Small intestine (tissue), 7 donors: ENCODE data around the gene PTPRK. TPM values are rescaled to one million over a fixed set of nuclear protein-coding genes. Genes with fewer than 3 reads are reported as not detected.

Experiments
- DNase-seq, 2 donors: peaks; one replicate each; pipeline versions ENCODE4 v3.0.0 to v3.0.0-alpha.2; 2013
- FAIRE-seq: peaks from 2 replicates; lab custom pipeline; 2012; peaks lifted over from hg19 to GRCh38; lab: Jason Lieb, UNC
- H3K27ac ChIP-seq, 3 donors: one replicate each; pipeline ENCODE4 v1.5.1; 2013; ENCODE audit warnings: low read length in 2 of 3, mild to moderate bottlenecking in 2 of 3, control low read depth in 1 of 3, inconsistent platforms in 1 of 3, low read depth in 1 of 3, moderate library complexity in 1 of 3
- H3K27me3 ChIP-seq, 3 donors: one replicate each; pipeline ENCODE4 v1.6.1; 2013; ENCODE audit warnings: low read length in 3 of 3, inconsistent platforms in 1 of 3; ENCODE audit not compliant: control insufficient read depth in 3 of 3, insufficient read depth in 3 of 3
- H3K36me3 ChIP-seq, 3 donors: one replicate each; pipeline ENCODE4 v1.6.1; 2013; ENCODE audit warnings: low read length in 3 of 3, inconsistent platforms in 1 of 3, low read depth in 1 of 3, mild to moderate bottlenecking in 1 of 3, moderate library complexity in 1 of 3; ENCODE audit not compliant: control insufficient read depth in 3 of 3, insufficient read depth in 2 of 3
- H3K4me1 ChIP-seq, 3 donors: one replicate each; pipeline ENCODE4 v1.6.1; 2013; ENCODE audit warnings: low read length in 2 of 3, inconsistent platforms in 1 of 3, low read depth in 1 of 3, mild to moderate bottlenecking in 1 of 3, moderate library complexity in 1 of 3; ENCODE audit not compliant: control insufficient read depth in 3 of 3, insufficient read depth in 2 of 3
- H3K4me3 ChIP-seq, 3 donors: one replicate each; pipeline ENCODE4 v1.5.1; 2013; ENCODE audit warnings: low read length in 3 of 3, control low read depth in 1 of 3, inconsistent platforms in 1 of 3, low read depth in 1 of 3, mild to moderate bottlenecking in 1 of 3, moderate library complexity in 1 of 3
- H3K9me3 ChIP-seq, 2 donors: one replicate each; pipeline ENCODE4 v1.6.1; 2013; ENCODE audit warnings: low read depth in 1 of 2, low read length in 1 of 2; ENCODE audit not compliant: control insufficient read depth in 2 of 2, insufficient read depth in 1 of 2
- WGBS, 3 donors: extraction: QIAGEN DNeasy Blood & Tissue Kit; methylation state at CpG; one replicate each; pipeline ENCODE4 v1.1.7; 2013; 5-methylcytosine and 5-hydroxymethylcytosine counted together
- polyA plus RNA-seq, 4 donors: library from polyadenylated mRNA; stranded (reverse) in 3 of 4; unstranded in 1 of 4; fragments of 200-250 nt in 3 of 4; fragments of 120-200 nt in 1 of 4; gene quantifications; one replicate each; pipeline versions ENCODE4 v1.2.1 to v1.2.3, GENCODE V29; 2013
- donor health status: healthy with polysubstance abuse.
- donor health status: control.
- donor health status: control.
- donor health status: Bipolar disorder and iron deficiency.
- donor health status: healthy.

Gene PTPRK
- polyA plus RNA-seq, 4 donors = 15.9 to 72.5 (median 20.6) TPM

DNA sequence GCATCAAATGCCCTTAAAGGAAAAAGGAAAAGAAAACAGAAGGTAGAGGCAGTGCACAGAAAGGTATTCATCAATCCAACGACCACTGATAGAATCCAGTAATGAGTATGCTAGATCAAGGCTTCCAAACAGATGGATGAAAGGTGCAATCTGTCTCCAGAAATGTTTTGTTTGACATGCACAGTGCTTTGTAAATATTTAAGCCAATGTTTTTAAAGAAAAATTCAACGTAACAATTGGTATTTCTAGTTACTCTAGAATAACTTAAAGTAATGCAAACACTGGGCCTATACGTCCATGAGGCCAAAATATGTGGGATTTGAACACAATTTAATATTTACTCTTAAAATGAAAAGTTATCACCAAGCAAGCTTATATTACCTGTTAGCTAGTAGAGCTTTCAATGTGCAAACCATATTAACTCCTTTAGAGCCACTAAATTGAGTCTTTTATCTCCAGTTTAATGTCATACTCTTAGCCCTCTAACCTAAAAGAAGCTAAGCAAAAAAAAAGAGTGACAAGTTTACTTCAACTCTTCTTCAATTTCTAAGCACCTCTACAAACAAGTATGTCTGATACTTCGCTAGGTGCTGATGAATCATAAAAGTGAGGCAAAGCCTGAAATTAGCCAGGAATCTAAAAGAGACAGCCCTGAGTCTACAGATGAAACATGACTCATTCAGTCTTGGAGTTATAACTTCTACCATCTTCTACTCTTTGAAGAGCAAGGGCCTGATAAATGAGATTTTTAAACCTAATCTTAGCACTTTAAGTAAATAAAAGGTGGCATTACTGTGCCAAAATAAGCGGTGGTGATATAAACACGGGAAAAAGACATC lies 169.8 kb downstream of the PTPRK start:
- WGBS, 3 donors = 41 to 65% (median 52%) methylated on average over 6 of the region's 6 CpGs
- peaks cover 0 to 26% (median 2%) of the 10 kb centered on the region in 3 donors for H3K4me1 ChIP-seq
- H3K36me3 ChIP-seq = no peaks in the 10 kb centered on the region
- no peak overlapping the region for H3K27ac ChIP-seq
- FAIRE-seq = no peak
- no peaks in the 10 kb centered on the region for H3K9me3 ChIP-seq
- H3K4me3 ChIP-seq = no peak overlapping the region
- peak in 1 of 2 donors; percentile 22 for DNase-seq
- H3K27me3 ChIP-seq = no peaks in the 10 kb centered on the region

DNA sequence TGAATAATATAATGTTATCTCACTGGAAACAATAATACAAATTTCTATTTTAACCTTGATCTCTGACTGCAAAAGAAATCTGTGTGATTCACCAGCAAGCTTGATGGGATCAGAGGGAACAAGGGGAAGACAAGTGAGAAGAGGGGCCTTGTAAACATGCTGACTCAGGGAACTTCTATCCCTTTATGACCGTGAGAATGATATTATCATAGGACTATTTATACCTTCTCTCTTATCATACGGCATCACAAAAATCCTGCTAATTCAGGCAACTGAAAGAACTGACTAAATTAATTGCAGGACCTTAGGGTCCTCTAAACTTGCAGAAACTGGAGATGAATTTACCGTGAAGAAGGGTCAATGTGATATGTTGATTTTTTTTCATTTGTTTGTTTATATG lies 173.3 kb downstream of the PTPRK start:
- Histone ChIP-seq H3K27me3 (no peaks in the 10 kb centered on the region), H3K9me3 (no peaks in the 10 kb centered on the region), H3K27ac (no peak overlapping the region), H3K36me3 (peaks cover 0 to 3% (median 0%) of the 10 kb centered on the region in 3 donors), H3K4me1 (peaks cover 0 to 22% (median 2%) of the 10 kb centered on the region in 3 donors), H3K4me3 (no peak overlapping the region)
- FAIRE-seq (no peak), DNase-seq (no peak)
- 64 to 73% (median 72%) methylated on average over 3 of the region's 3 CpGs for WGBS, 3 donors

DNA sequence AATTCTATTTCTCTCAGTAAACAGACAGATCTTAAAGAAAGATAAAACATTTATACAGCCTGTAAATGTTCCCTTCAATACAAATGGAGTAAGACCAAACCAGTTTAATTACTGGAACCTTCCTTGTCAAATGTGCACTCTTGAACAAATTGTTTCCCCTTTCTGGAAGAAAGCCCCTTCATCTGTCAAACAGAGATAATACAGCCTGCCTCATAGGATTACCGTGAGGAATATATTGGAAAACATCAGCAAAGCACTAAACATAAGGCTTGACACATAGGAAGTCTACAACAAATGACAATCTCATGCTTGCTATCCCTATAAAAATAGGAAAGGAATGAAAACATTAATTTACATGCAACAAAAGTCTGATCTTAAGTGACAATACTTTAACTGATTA lies 173.8 kb downstream of the PTPRK start:
- Histone ChIP-seq H3K27me3 (no peaks in the 10 kb centered on the region), H3K4me3 (no peak overlapping the region), H3K9me3 (no peaks in the 10 kb centered on the region), H3K4me1 (peaks cover 0 to 18% (median 0%) of the 10 kb centered on the region in 3 donors), H3K36me3 (peaks cover 0 to 6% (median 0%) of the 10 kb centered on the region in 3 donors), H3K27ac (no peak overlapping the region)
- 71 to 95% (median 85%) methylated on average over 1 of the region's 1 CpG for WGBS, 3 donors
- DNase-seq (no peak), FAIRE-seq (no peak)

DNA sequence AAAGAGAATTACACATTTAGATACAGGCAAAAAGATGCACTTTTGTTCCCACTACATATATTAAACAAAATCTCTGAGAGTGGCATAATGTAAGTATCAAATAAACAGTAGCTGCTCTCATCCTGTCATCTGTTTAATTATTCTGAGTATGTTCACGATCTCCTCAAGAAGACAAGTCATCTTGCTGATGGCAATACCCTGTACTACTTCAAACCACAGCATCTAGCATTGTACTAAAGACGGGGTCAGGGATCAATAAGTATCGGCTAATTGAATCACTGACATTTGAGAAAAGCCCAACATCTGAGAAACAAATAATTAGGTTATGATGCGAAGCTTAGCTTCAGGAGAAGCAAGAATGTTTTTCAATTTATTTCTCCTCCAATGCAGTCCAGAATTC lies 175.1 kb downstream of the PTPRK start:
- Histone ChIP-seq H3K36me3 (peaks cover 0 to 6% (median 0%) of the 10 kb centered on the region in 3 donors), H3K4me3 (no peak overlapping the region), H3K27me3 (no peaks in the 10 kb centered on the region), H3K27ac (no peak overlapping the region), H3K9me3 (no peaks in the 10 kb centered on the region), H3K4me1 (peaks cover 0 to 9% (median under 1%) of the 10 kb centered on the region in 3 donors)
- DNase-seq = no peak
- 86 to 96% (median 92%) methylated on average over 4 of the region's 4 CpGs for WGBS, 3 donors
- no peak for FAIRE-seq

DNA sequence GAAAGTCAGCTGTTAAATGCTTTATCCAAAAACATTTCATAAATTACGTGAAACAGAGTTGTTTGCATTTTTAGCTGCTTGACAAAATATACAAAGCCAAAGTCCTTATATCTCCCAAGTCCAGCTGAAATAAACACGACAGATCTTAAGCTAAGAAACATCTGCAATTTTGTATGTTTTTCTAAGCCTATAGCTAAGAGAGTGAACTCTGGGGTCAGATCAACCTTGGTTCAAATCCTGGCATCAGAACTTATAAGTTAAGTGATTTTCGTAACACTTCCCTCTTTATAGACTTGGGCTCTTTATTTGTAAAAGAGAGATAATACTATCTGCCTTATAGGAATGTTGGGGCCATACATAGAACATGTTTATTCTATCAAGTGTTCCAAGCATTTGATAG lies 176.7 kb downstream of the PTPRK start:
- Histone ChIP-seq H3K27ac (no peak overlapping the region), H3K36me3 (peaks cover 0 to 6% (median 0%) of the 10 kb centered on the region in 3 donors), H3K4me3 (no peak overlapping the region), H3K27me3 (no peaks in the 10 kb centered on the region), H3K9me3 (no peaks in the 10 kb centered on the region), H3K4me1 (peaks cover 0 to 12% (median 2%) of the 10 kb centered on the region in 3 donors)
- DNase-seq = no peak
- FAIRE-seq = no peak
- 69 to 88% (median 83%) methylated on average over 3 of the region's 3 CpGs for WGBS, 3 donors

DNA sequence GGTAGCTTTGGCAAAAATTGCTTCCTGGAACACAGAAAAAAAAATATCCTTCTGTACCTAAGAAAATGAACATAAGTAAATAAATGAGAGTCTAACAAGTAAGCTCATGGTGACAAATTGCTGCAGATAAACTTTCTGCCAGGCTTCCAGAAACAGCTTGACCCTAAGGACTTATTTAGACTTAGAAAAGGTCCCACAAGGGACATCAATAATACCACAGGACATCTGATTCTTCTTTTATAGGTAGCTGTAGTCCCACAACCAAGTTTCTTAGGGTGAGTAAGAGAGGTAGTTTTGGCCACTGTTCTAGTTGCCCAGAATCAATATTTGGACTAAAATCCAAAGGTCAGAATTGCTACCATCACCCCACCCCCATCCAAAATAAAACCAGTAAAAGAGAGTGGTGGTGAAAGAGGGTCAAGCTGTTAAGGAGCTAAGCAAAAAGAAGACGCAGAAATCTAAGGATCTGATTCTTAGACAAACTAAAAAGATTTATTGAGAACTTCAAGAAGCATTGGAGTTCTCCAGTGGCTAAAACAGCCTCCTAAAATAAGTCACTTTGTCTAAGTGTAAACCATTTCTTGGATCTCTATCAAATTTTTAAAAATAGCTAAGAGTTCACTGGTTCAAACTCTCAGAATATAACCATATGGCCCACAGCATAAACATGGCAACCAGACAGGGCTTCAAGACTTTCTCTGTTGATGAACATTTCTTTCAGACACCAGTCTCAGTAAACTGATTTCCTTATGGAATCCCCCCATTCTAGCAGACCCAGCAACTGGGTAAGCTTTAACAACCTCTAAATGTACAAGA lies 180.6 kb downstream of the PTPRK start:
- peak overlapping the region; percentile 10 to 41 (median 22) for H3K27ac ChIP-seq
- 54 to 90% (median 79%) methylated on average over 1 of the region's 1 CpG for WGBS, 3 donors

DNA sequence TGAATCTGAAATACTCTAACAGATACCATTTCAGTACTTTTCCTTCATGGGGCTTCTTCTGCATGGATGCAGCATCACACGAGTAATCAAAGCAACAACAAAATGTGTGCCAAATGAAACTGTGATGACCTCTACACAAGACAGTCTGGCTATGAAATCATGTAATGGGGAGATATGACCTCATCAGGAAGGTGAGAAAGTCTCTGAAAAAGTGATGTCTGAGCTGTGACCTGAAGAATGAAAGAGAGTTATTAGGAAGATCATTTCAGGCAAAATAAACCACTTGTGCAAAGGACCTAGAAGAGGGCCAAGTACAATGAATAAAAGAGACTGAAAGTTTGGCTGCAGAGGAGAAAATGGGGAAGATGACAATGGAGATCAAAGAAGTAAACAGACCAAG lies 182.8 kb downstream of the PTPRK start:
- 63 to 83% (median 74%) methylated on average over 1 of the region's 1 CpG for WGBS, 3 donors
- peaks cover 0 to 14% (median 2%) of the 10 kb centered on the region in 3 donors for H3K4me1 ChIP-seq
- H3K9me3 ChIP-seq = no peaks in the 10 kb centered on the region
- H3K36me3 ChIP-seq = peaks cover 0 to 4% (median 0%) of the 10 kb centered on the region in 3 donors
- no peak overlapping the region for H3K27ac ChIP-seq
- no peaks in the 10 kb centered on the region for H3K27me3 ChIP-seq
- FAIRE-seq (no peak), DNase-seq (no peak)
- no peak overlapping the region for H3K4me3 ChIP-seq

More for the DNA sequence above, 180.6 kb downstream of the PTPRK start:
- Histone ChIP-seq H3K27me3 (no peaks in the 10 kb centered on the region), H3K9me3 (no peaks in the 10 kb centered on the region), H3K4me1 (peaks cover 0 to 12% (median 2%) of the 10 kb centered on the region in 3 donors), H3K4me3 (no peak overlapping the region), H3K36me3 (peaks cover 0 to 6% (median 0%) of the 10 kb centered on the region in 3 donors)
- FAIRE-seq (no peak), DNase-seq (peak; percentile 16 to 26)

DNA sequence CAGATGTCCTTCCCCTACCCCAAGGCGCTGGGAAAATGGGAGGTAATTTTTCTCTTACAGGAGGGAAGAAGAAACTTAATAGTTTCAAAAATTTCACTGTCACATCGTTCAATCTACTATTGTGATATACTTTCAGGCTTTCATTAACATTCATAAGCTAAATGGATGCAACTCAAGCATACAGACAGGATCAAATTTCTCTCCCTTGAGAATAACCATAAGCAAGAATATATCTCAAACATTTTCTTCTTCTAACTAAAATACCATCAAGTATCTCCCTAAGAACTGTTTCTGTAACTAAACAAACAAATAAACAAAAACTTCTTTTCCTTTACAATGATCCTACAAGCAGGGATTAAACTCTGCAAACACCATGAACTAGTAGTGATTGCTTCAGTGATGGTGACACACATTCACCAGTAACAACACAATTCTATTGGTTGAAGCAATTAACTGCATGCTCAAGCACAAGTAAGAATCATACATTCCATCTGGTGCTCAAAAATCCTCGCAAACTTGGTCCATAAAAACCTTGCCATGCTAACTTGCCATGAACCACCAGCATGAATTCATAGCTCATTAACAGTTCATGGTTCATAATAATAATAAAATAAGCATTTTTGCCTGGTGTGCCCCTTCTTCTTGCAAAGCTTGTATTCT lies 183.8 kb downstream of the PTPRK start:
- Histone ChIP-seq H3K4me3 (no peak overlapping the region), H3K27me3 (no peaks in the 10 kb centered on the region), H3K27ac (no peak overlapping the region), H3K36me3 (no peaks in the 10 kb centered on the region), H3K9me3 (no peaks in the 10 kb centered on the region), H3K4me1 (peaks cover 0 to 14% (median 2%) of the 10 kb centered on the region in 3 donors)
- 61 to 64% (median 61%) methylated on average over 3 of the region's 3 CpGs for WGBS, 3 donors
- DNase-seq = no peak
- FAIRE-seq = no peak
